Type B pancreatic cell (in vitro differentiated cells): ENCODE measurements around the gene KLHDC4. TPM values are rescaled to one million over a fixed set of nuclear protein-coding genes. Genes with fewer than 3 reads are reported as not detected.

Experiments
- DNase-seq: peaks from one replicate; pipeline ENCODE4 v3.0.0; 2021; ENCODE audit warnings: mixed read lengths; ENCODE audit not compliant: unreplicated experiment; ENCODE audit errors: extremely low spot score
- H3K27ac Mint-ChIP-seq: 2 replicates; pipeline ENCODE4 v1.8.0; 2021; ENCODE audit warnings: mild to moderate bottlenecking, mixed read lengths
- H3K27me3 Mint-ChIP-seq: 2 replicates; pipeline ENCODE4 v1.8.0; 2021; ENCODE audit warnings: mixed read lengths
- H3K36me3 Mint-ChIP-seq: 2 replicates; pipeline ENCODE4 v1.8.0; 2021; ENCODE audit warnings: mixed read lengths
- H3K4me1 Mint-ChIP-seq: one replicate; pipeline ENCODE4 v1.8.0; 2021; ENCODE audit warnings: mixed read lengths; ENCODE audit not compliant: unreplicated experiment
- H3K4me3 Mint-ChIP-seq: 2 replicates; pipeline ENCODE4 v1.8.0; 2021; ENCODE audit warnings: mild to moderate bottlenecking, mixed read lengths
- H3K9me3 Mint-ChIP-seq: 2 replicates; pipeline ENCODE4 v1.8.0; 2021; ENCODE audit warnings: mixed read lengths
- total RNA-seq: library from RNA; stranded (reverse); gene quantifications from 2 replicates; pipeline ENCODE4 v1.2.1, GENCODE V29; 2021; ENCODE audit warnings: low replicate concordance
- TF ChIP-seq, protein P1 (sequence below): fragments of 200-600 bp; sonication (generic); conservative IDR thresholded peaks from 2 replicates; pipeline ENCODE4 v1.5.0; 2021; ENCODE audit warnings: antibody characterized with exemption, mild to moderate bottlenecking

KLHDC4 gene
- total RNA-seq, 1 donor from 2014 or later: 43.4 TPM

DNA sequence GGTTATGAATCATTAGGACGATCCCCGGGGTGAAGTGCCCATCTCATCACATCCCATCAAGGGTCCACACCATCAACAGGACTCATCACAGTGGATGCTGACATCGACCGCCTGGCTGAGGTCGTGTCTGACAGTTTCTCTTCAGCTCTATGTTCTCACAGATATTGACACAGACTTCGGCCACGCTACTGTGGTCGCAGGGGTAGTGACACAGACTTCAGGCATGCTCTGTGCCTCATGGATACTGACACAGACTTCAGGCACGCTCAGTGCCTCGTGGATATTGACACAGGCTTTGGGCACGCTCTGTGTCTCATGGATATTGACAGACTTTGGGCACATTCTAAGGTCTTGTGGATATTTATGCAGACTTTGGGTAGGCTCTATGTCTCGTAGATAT lies 50.1 kb downstream of the KLHDC4 start:
- no peak overlapping the region for H3K27ac Mint-ChIP-seq
- DNase-seq: no peak
- H3K4me1 Mint-ChIP-seq: no peaks in the 10 kb centered on the region
- no peak overlapping the region for H3K4me3 Mint-ChIP-seq
- peaks cover 15% of the 10 kb centered on the region for H3K36me3 Mint-ChIP-seq
- no peaks in the 10 kb centered on the region for H3K9me3 Mint-ChIP-seq
- TF ChIP-seq, protein P1, sequence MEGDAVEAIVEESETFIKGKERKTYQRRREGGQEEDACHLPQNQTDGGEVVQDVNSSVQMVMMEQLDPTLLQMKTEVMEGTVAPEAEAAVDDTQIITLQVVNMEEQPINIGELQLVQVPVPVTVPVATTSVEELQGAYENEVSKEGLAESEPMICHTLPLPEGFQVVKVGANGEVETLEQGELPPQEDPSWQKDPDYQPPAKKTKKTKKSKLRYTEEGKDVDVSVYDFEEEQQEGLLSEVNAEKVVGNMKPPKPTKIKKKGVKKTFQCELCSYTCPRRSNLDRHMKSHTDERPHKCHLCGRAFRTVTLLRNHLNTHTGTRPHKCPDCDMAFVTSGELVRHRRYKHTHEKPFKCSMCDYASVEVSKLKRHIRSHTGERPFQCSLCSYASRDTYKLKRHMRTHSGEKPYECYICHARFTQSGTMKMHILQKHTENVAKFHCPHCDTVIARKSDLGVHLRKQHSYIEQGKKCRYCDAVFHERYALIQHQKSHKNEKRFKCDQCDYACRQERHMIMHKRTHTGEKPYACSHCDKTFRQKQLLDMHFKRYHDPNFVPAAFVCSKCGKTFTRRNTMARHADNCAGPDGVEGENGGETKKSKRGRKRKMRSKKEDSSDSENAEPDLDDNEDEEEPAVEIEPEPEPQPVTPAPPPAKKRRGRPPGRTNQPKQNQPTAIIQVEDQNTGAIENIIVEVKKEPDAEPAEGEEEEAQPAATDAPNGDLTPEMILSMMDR: no peak
- H3K27me3 Mint-ChIP-seq: no peaks in the 10 kb centered on the region

DNA sequence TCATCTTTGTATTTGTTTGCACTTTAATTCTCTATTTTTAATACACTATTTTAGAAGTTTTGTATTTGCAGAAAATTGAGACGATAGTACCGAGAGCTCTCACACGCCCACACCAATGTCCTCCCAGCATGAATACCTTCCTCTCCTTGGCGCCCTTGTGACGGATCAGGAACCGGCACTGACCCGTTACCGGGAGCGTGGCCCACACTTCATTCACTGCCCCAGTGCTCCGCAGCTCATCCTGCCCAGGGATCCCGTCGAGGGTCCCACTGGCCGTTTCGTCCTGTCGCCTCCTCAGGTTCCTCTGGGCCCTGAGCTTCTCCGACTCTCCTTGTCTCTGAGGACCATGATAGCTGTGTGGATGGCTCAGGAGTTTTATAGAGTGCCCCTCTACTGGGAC lies 50.6 kb downstream of the KLHDC4 start:
- Mint-ChIP-seq H3K9me3 (no peaks in the 10 kb centered on the region), H3K4me3 (no peak overlapping the region), H3K36me3 (peaks cover 15% of the 10 kb centered on the region), H3K27me3 (no peaks in the 10 kb centered on the region), H3K27ac (no peak overlapping the region), H3K4me1 (no peaks in the 10 kb centered on the region)
- no peak for DNase-seq
- TF ChIP-seq, protein P1: no peak

DNA sequence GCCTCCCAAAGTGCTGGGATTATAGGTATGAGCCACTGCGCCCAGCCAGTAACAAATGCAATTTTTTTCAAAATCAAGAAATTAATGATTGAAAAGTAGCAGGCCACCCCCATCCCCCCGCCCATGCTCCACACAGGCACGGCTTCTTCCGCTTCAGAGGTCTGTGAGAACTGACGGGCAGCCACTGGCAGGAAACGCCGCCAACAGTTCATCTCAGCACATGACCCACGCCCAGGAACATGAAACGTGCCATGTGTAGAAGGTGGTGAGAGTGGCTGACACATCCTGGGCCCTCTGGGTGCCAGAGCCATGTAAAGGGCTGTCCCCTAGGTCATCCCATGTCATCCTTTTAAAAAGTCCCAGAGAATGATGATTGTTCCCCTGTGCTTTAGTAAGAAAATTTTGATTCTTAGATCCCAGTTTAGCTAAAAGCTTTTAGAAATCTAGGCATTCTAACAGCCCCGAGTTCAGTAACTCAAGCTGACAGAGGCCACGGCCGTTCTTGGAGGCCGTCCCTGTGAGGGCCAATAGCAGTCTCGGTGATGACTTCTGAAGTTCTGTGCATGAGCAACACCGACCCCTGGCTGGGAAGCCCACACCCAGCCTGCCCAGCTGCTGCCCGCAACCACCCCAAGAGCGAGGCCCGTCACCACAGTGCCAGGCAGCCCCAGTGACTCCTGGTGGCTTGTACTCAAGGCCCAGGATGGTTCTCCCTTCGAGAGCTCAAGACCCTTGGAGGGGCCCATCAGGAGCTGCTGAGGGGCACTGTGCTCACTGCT lies 52.1 kb downstream of the KLHDC4 start:
- no peak for DNase-seq
- H3K27me3 Mint-ChIP-seq: no peaks in the 10 kb centered on the region
- H3K27ac Mint-ChIP-seq: no peak overlapping the region
- no peaks in the 10 kb centered on the region for H3K4me1 Mint-ChIP-seq
- H3K4me3 Mint-ChIP-seq: no peak overlapping the region
- no peaks in the 10 kb centered on the region for H3K9me3 Mint-ChIP-seq
- TF ChIP-seq, protein P1: no peak
- peaks cover 4% of the 10 kb centered on the region for H3K36me3 Mint-ChIP-seq

GRCh38 chr16:87712184-87712762 lies 53.5 kb downstream of the KLHDC4 start:
- H3K4me3 Mint-ChIP-seq: no peak overlapping the region
- H3K36me3 Mint-ChIP-seq: no peaks in the 10 kb centered on the region
- H3K9me3 Mint-ChIP-seq: no peaks in the 10 kb centered on the region
- no peaks in the 10 kb centered on the region for H3K4me1 Mint-ChIP-seq
- no peak overlapping the region for H3K27ac Mint-ChIP-seq
- DNase-seq: no peak
- no peaks in the 10 kb centered on the region for H3K27me3 Mint-ChIP-seq
- TF ChIP-seq, protein P1: no peak

DNA sequence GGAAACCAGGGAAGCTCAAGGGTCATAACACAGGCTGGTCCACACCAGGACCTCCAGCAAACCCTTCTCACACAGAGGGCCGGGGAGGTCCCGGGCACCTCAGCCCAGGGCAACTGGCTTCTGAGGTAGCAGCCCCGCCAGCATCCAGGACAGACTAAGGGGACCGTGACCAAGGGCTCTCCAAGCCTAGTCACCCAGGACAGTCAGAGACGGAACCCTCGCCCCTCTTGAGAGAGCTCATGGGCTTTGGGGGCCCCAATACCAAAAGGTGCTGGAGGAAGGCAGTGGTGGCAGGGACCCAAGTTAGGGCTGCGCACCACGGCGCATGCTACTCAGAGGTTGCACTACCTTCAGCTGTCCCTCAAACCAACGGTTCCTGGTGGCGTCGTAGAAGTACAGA lies 54.9 kb downstream of the KLHDC4 start:
- Mint-ChIP-seq H3K4me3 (no peak overlapping the region), H3K4me1 (peaks cover 6% of the 10 kb centered on the region), H3K27ac (no peak overlapping the region), H3K9me3 (no peaks in the 10 kb centered on the region), H3K36me3 (no peaks in the 10 kb centered on the region), H3K27me3 (no peaks in the 10 kb centered on the region)
- DNase-seq: no peak
- TF ChIP-seq, protein P1: no peak
